Tibial nerve (tissue), 3 donors: ENCODE measurements around the gene EBP.

Experiments
- POLR2A ChIP-seq, 2 donors: fragments of 450-650 bp; IDR thresholded peaks; one replicate each; pipeline ENCODE4 v1.6.1; 2017; ENCODE audit warnings: antibody characterized with exemption in 2 of 2, mild to moderate bottlenecking in 2 of 2, moderate library complexity in 2 of 2
- TF ChIP-seq, protein P1 (sequence below), 5 experiments: fragments of 200-600 bp in 3 of 5; fragments of 450-650 bp in 2 of 5; sonication (generic) in 3 of 5; IDR thresholded peaks; one replicate each; pipeline ENCODE4 v1.5.1; 2016 to 2019; ENCODE audit warnings: antibody characterized with exemption in 5 of 5, mild to moderate bottlenecking in 3 of 5, moderate library complexity in 2 of 5

GRCh38 chrX:48521353-48522243 lies at the start of gene EBP:
- TF ChIP-seq, protein P1, sequence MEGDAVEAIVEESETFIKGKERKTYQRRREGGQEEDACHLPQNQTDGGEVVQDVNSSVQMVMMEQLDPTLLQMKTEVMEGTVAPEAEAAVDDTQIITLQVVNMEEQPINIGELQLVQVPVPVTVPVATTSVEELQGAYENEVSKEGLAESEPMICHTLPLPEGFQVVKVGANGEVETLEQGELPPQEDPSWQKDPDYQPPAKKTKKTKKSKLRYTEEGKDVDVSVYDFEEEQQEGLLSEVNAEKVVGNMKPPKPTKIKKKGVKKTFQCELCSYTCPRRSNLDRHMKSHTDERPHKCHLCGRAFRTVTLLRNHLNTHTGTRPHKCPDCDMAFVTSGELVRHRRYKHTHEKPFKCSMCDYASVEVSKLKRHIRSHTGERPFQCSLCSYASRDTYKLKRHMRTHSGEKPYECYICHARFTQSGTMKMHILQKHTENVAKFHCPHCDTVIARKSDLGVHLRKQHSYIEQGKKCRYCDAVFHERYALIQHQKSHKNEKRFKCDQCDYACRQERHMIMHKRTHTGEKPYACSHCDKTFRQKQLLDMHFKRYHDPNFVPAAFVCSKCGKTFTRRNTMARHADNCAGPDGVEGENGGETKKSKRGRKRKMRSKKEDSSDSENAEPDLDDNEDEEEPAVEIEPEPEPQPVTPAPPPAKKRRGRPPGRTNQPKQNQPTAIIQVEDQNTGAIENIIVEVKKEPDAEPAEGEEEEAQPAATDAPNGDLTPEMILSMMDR (IDR thresholded peaks at IDR 0.05): no peak
- peak in 1 of 2 donors; percentile 52 for TF ChIP-seq POLR2A (IDR thresholded peaks at IDR 0.05)
